Osteoblast (primary cell): ENCODE data around the gene SNED1. TPM values are rescaled to one million over a fixed set of nuclear protein-coding genes. Genes with fewer than 3 reads are reported as not detected.

Source experiments
- DNase-seq: peaks from one replicate; pipeline ENCODE4 v3.0.0; 2011; ENCODE audit warnings: low spot score, mixed read lengths; ENCODE audit not compliant: insufficient read length; ENCODE audit errors: missing footprints
- H2AFZ ChIP-seq: 2 replicates; pipeline ENCODE4 v1.6.0; 2011; ENCODE audit warnings: mild to moderate bottlenecking, low read length
- H3K27ac ChIP-seq: 2 replicates; pipeline ENCODE4 v1.5.1; 2011; ENCODE audit warnings: mild to moderate bottlenecking, low read depth, low read length, moderate library complexity
- H3K27me3 ChIP-seq: 2 replicates; pipeline ENCODE4 v1.6.0; 2012; ENCODE audit warnings: mild to moderate bottlenecking, control low read depth, inconsistent platforms, low read length, moderate library complexity; ENCODE audit not compliant: insufficient read depth
- H3K36me3 ChIP-seq: 2 replicates; pipeline ENCODE4 v1.5.1; 2011; ENCODE audit warnings: mild to moderate bottlenecking, low read length, control low read depth, moderate library complexity; ENCODE audit not compliant: insufficient read depth
- H3K4me1 ChIP-seq: 2 replicates; pipeline ENCODE4 v1.5.1; 2011; ENCODE audit warnings: mild to moderate bottlenecking, low read length, control low read depth, moderate library complexity; ENCODE audit not compliant: insufficient read depth
- H3K4me2 ChIP-seq: 2 replicates; pipeline ENCODE4 v1.6.0; 2011; ENCODE audit warnings: mild to moderate bottlenecking, low read length; ENCODE audit not compliant: insufficient read depth
- H3K4me3 ChIP-seq: fragments of 200-600 bp; sonication (generic); 3 replicates; pipeline ENCODE4 v1.5.1; 2012; ENCODE audit warnings: mild to moderate bottlenecking, low read length, inconsistent platforms; ENCODE audit not compliant: insufficient read depth
- H3K79me2 ChIP-seq: 2 replicates; pipeline ENCODE4 v1.6.0; 2012; ENCODE audit warnings: mild to moderate bottlenecking, low read length, control low read depth, inconsistent platforms; ENCODE audit not compliant: insufficient read depth
- H3K9me3 ChIP-seq: 2 replicates; pipeline ENCODE4 v1.5.1; 2011; ENCODE audit warnings: low read depth, low read length, control low read depth
- H4K20me1 ChIP-seq: 2 replicates; pipeline ENCODE4 v1.6.0; 2012; ENCODE audit warnings: mild to moderate bottlenecking, low read length, control low read depth; ENCODE audit not compliant: insufficient read depth
- total RNA-seq: library from RNA; depleted of rRNA; stranded (reverse); fragments of >200 nt; gene quantifications from 2 replicates; pipeline ENCODE4 v1.2.3, GENCODE V29; 2012
- TF ChIP-seq, protein P1 (sequence below): IDR thresholded peaks from 2 replicates; pipeline ENCODE4 v1.5.1; 2011; ENCODE audit warnings: mild to moderate bottlenecking, low read depth, low read length, moderate library complexity; ENCODE audit errors: extremely low read depth

The SNED1 gene
- total RNA-seq, 1 donor: 94.8 TPM

DNA sequence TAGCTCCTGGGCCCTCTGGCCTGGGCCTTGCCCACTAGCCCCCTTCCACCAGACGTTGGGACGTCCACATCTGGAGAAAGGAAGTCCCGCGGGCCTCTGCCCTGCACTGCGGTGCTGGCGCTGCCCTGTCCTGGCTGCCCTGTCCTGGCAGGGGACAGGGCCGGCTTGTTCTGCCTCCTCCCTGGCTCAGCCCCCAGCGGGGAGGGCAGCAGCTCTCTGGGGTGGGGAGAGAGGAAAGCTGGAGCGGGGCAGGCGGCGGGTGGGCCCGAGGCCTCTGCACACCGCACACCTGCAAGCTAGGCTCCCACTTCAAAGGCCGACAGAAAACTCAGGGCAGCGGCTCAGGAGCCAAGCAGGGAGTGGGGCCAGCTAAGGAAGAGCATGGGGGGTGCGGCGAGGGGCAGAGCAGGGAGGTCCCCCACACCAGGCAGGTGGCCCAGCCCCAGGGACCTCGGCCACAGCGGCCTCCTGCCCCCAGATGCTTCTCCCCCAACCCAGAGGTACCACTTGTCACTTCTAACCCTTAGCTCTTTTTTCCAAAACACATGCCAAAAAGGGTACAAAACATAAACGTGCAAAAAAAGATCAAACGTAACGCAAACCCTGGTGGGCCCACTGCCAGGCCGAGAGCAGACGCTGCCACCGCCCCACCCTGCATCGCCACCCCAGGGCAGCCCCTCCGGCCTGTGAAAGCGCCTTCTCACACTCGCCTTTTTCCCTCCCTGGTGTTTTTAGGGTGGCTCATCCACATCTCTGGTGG, 13.5 kb downstream of the SNED1 start:
- H3K4me3 ChIP-seq: no peak overlapping the region
- H3K27me3 ChIP-seq: no peaks in the 10 kb centered on the region
- no peaks in the 10 kb centered on the region for H3K36me3 ChIP-seq
- TF ChIP-seq, protein P1, sequence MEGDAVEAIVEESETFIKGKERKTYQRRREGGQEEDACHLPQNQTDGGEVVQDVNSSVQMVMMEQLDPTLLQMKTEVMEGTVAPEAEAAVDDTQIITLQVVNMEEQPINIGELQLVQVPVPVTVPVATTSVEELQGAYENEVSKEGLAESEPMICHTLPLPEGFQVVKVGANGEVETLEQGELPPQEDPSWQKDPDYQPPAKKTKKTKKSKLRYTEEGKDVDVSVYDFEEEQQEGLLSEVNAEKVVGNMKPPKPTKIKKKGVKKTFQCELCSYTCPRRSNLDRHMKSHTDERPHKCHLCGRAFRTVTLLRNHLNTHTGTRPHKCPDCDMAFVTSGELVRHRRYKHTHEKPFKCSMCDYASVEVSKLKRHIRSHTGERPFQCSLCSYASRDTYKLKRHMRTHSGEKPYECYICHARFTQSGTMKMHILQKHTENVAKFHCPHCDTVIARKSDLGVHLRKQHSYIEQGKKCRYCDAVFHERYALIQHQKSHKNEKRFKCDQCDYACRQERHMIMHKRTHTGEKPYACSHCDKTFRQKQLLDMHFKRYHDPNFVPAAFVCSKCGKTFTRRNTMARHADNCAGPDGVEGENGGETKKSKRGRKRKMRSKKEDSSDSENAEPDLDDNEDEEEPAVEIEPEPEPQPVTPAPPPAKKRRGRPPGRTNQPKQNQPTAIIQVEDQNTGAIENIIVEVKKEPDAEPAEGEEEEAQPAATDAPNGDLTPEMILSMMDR: no peak
- H3K4me1 ChIP-seq: peaks cover 14% of the 10 kb centered on the region
- peak; percentile 61 for DNase-seq
- no peak overlapping the region for H3K27ac ChIP-seq
- H3K9me3 ChIP-seq: no peaks in the 10 kb centered on the region
- H4K20me1 ChIP-seq: peaks cover 43% of the 10 kb centered on the region
- H2AFZ ChIP-seq: no peak overlapping the region
- H3K79me2 ChIP-seq: peaks cover 15% of the 10 kb centered on the region
- no peak overlapping the region for H3K4me2 ChIP-seq

DNA sequence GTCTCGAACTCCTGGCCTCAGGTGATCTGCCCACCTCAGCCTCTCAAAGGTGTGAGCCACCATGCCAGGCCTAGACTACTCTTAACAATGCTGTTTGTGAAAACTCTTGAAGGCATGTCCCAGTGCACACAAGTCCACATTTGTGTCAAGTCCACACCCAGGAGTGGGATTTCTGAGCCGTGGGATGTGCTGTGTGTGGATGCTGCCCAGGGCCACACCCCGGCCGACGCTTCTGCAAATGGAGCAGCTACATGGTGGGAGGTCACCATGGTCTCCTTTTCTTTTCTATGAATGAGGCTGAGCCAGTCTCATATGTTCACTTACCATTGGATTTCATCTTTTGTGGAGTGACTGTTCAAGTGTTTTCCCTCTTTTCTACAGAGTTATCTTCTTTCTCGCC, 15.8 kb downstream of the SNED1 start:
- no peak overlapping the region for H3K4me3 ChIP-seq
- peak; percentile 34 for DNase-seq
- H2AFZ ChIP-seq: no peak overlapping the region
- peaks cover 12% of the 10 kb centered on the region for H3K79me2 ChIP-seq
- H3K4me2 ChIP-seq: no peak overlapping the region
- peaks cover 1% of the 10 kb centered on the region for H3K36me3 ChIP-seq
- no peaks in the 10 kb centered on the region for H3K27me3 ChIP-seq
- H3K9me3 ChIP-seq: no peaks in the 10 kb centered on the region
- TF ChIP-seq, protein P1: no peak
- H4K20me1 ChIP-seq: peaks cover 48% of the 10 kb centered on the region
- H3K27ac ChIP-seq: no peak overlapping the region
- H3K4me1 ChIP-seq: peaks cover 14% of the 10 kb centered on the region

DNA sequence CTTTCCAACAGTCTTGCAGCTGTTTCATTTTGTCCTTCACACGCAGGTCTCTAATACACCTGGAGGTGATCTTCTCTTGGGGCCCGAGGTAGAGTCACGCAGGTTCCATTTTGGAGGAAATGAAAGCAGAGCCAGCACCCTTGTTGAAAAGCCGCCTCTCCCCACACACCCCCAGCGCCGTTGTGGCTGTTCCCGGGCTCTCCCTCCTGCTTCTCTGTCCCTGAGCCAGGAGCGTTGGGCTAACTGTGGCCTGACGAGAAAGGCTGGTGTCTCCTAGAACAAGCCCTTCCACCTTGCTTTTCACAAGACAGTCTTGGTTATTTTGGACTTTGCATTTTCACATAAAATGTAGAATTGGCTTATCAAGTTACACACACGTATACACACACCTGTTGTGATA, 16.3 kb downstream of the SNED1 start:
- Histone ChIP-seq H3K4me2 (no peak overlapping the region), H3K27me3 (no peaks in the 10 kb centered on the region), H3K27ac (no peak overlapping the region), H3K9me3 (no peaks in the 10 kb centered on the region), H3K4me1 (peaks cover 9% of the 10 kb centered on the region), H3K36me3 (peaks cover 2% of the 10 kb centered on the region), H2AFZ (no peak overlapping the region), H3K79me2 (peaks cover 12% of the 10 kb centered on the region), H3K4me3 (no peak overlapping the region), H4K20me1 (peaks cover 44% of the 10 kb centered on the region)
- TF ChIP-seq, protein P1: no peak
- no peak for DNase-seq

DNA sequence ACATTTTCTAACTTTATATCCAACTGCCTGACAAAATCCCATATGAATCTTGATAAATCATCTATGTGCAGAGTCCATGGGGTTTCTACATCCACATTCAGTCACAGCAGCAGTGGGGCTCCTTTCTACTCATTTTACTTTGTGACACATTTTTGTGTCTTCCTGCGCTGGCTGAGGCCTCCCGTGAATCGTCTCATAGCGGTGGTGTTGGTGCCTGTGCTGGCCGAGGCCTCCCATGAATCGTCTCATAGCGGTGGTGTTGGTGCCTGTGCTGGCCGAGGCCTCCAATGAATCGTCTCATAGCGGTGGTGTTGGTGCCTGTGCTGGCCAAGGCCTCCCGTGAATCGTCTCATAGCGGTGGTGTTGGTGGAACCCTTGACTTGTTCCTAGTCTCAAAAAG, 17.0 kb downstream of the SNED1 start:
- DNase-seq: peak; percentile 13
- no peak overlapping the region for H3K4me2 ChIP-seq
- H3K36me3 ChIP-seq: peaks cover 2% of the 10 kb centered on the region
- TF ChIP-seq, protein P1: no peak
- H3K79me2 ChIP-seq: peaks cover 9% of the 10 kb centered on the region
- H3K9me3 ChIP-seq: no peaks in the 10 kb centered on the region
- H3K27ac ChIP-seq: no peak overlapping the region
- peaks cover 2% of the 10 kb centered on the region for H3K4me1 ChIP-seq
- no peaks in the 10 kb centered on the region for H3K27me3 ChIP-seq
- H2AFZ ChIP-seq: no peak overlapping the region
- H3K4me3 ChIP-seq: no peak overlapping the region
- H4K20me1 ChIP-seq: peaks cover 44% of the 10 kb centered on the region
